OCI-LY7 (cell line): ENCODE data around the gene TEK. TPM values are rescaled to one million over a fixed set of nuclear protein-coding genes. Genes with fewer than 3 reads are reported as not detected.

ENCODE experiments used
- BruUV-seq: library from RNA; stranded (reverse); fragments of 400-500 nt; replicated peaks from 2 replicates; lab custom pipeline; 2021; lab: Mats Ljungman, UMichigan
- CTCF ChIA-PET: fragments of 300-600 bp; sonication (Branson Sonifier 250); formaldehyde crosslinking; loops from one replicate; lab custom pipeline; 2022; ENCODE audit warnings: antibody characterized with exemption; ENCODE audit not compliant: unreplicated experiment; lab: Charles Lee
- POLR2A ChIA-PET: fragments of 300-600 bp; sonication (Branson Sonifier 250); formaldehyde crosslinking; loops from one replicate; lab custom pipeline; 2022; ENCODE audit warnings: antibody characterized with exemption; lab: Charles Lee
- DNase-seq: peaks from one replicate; pipeline ENCODE4 v3.0.0-alpha.2; 2015; ENCODE audit warnings: low spot score
- H2AFZ ChIP-seq: fragments of 200-600 bp; sonication (generic), shearing (Covaris generic); 2 replicates; pipeline ENCODE4 v1.6.1; 2014; ENCODE audit warnings: mild to moderate bottlenecking, antibody characterized with exemption, low read length, moderate library complexity
- H3K27ac ChIP-seq: fragments of 200-600 bp; sonication (generic); 2 replicates; pipeline ENCODE4 v1.5.1; 2014; ENCODE audit warnings: mixed run types, low read depth, mild to moderate bottlenecking, moderate library complexity, low read length, inconsistent platforms; ENCODE audit not compliant: poor library complexity, severe bottlenecking
- H3K36me3 ChIP-seq: fragments of 200-600 bp; sonication (generic); 2 replicates; pipeline ENCODE4 v1.6.1; 2014; ENCODE audit warnings: mild to moderate bottlenecking, antibody characterized with exemption, low read length, moderate library complexity, mixed read lengths; ENCODE audit not compliant: insufficient read depth
- H3K4me1 ChIP-seq: fragments of 200-600 bp; sonication (generic); 2 replicates; pipeline ENCODE4 v1.5.1; 2014; ENCODE audit warnings: mild to moderate bottlenecking, low read length; ENCODE audit not compliant: insufficient read depth, poor library complexity, severe bottlenecking
- H3K4me2 ChIP-seq: fragments of 200-600 bp; sonication (generic); 2 replicates; pipeline ENCODE4 v1.6.1; 2014; ENCODE audit warnings: mild to moderate bottlenecking, low read length
- H3K4me3 ChIP-seq: fragments of 200-600 bp; sonication (generic); 2 replicates; pipeline ENCODE4 v1.5.1; 2014; ENCODE audit warnings: mild to moderate bottlenecking, low read depth, low read length; ENCODE audit not compliant: poor library complexity, severe bottlenecking
- H3K79me2 ChIP-seq: fragments of 200-600 bp; sonication (generic); 2 replicates; pipeline ENCODE4 v1.6.1; 2016; ENCODE audit warnings: low read depth, mild to moderate bottlenecking, low read length, moderate library complexity, mixed read lengths; ENCODE audit not compliant: insufficient read depth
- H3K9me2 ChIP-seq: fragments of 200-600 bp; sonication (generic); 2 replicates; pipeline ENCODE4 v1.6.1; 2016; ENCODE audit warnings: mild to moderate bottlenecking, low read length, mixed read lengths; ENCODE audit not compliant: insufficient read depth
- H3K9me3 ChIP-seq: fragments of 200-600 bp; sonication (generic); 2 replicates; pipeline ENCODE4 v1.6.1; 2014; ENCODE audit warnings: mild to moderate bottlenecking, mixed run types, low read length, mixed read lengths
- H4K20me1 ChIP-seq: fragments of 200-600 bp; sonication (generic); 2 replicates; pipeline ENCODE4 v1.6.1; 2014; ENCODE audit warnings: mild to moderate bottlenecking, antibody characterized with exemption, low read length, moderate library complexity, mixed read lengths; ENCODE audit not compliant: insufficient read depth
- EZH2phosphoT487 ChIP-seq: fragments of 200-600 bp; sonication (generic); IDR thresholded peaks from 2 replicates; pipeline ENCODE4 v1.6.1; 2018; ENCODE audit warnings: low read depth, borderline replicate concordance, mild to moderate bottlenecking, mixed run types, antibody characterized with exemption, low read length, moderate library complexity, mixed read lengths
- intact Hi-C: fragments of 100-400 bp; cut with micrococcal nuclease; formaldehyde crosslinking; loops from one replicate; pipeline ENCODE4 v1.10.0; 2022; ENCODE audit not compliant: unreplicated experiment
- total RNA-seq, 2 experiments: library from RNA; depleted of rRNA in 1 of 2; stranded (reverse); fragments of >200 nt in 1 of 2; shearing (Covaris generic) in 1 of 2; gene quantifications; 2 replicates each; pipeline ENCODE4 v1.2.3, GENCODE V29; 2014 to 2022
- TF ChIP-seq, protein P1 (sequence below): fragments of 200-600 bp; sonication (generic); conservative IDR thresholded peaks from 2 replicates; pipeline ENCODE4 v1.5.1; 2014; ENCODE audit warnings: mild to moderate bottlenecking, antibody characterized with exemption, low read length, moderate library complexity, mixed read lengths

TEK gene
- total RNA-seq, 2 experiments from 2014 or later: not detected

DNA sequence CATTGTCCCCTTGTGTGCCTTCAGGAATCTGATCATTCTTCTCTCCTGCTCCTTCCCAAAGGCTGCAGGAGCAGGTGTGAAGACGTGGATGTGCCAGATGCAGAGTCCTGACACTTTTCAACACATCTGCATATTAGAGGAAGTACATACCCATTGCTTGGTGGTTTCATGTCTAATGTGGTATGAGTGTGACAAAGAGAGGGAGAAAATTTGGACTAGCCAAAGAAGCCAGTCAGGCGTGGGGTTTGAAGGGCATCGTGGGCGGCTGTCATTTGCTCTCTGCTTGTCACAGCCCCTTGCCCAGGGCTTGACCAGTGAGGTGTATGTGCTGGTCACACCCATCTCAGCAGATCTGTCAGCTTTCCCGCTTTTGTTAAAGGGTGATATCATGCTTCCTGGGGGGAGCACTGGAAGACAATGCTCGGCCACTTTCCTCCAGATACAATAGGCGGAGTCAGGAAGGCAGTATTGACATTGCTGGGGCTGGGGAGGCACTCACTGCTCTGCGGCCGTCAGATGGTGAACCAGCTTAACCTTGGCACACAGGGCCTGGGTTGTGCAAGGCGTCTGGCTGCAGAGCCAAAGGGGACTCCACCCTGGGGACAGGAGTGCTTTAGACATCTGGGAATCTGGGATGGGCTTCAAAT, 8.6 kb downstream of the TEK start:
- BruUV-seq: no TSS peak
- intact Hi-C loops: no loop called here

DNA sequence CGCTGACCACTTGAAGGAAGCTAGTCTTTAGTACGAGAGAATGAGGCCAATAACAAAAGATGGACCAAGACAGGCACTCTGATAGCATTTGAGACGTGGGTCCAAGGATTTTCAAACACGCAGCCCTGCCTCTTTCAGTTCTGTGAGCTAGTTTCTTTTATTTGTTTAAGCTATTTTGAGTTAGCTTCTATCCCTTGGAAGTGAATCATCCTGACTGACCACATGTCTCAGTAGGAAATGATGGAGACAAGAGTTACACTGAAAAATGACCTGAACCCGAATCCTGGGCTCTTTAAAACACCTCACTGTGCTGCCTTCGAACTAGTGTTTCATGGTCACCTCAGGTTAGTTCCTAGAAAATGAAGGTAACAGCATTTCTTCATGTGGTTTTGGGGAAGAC, 9.9 kb downstream of the TEK start:
- no peak overlapping the region for H3K27ac ChIP-seq
- no peak overlapping the region for H3K4me2 ChIP-seq
- H3K9me3 ChIP-seq: no peaks in the 10 kb centered on the region
- no peak for DNase-seq
- intact Hi-C loops: no loop called here
- H3K4me1 ChIP-seq: no peaks in the 10 kb centered on the region
- no peaks in the 10 kb centered on the region for H3K36me3 ChIP-seq
- CTCF ChIA-PET: no interaction called here
- no peak overlapping the region for H3K4me3 ChIP-seq
- H3K9me2 ChIP-seq: no peaks in the 10 kb centered on the region
- POLR2A ChIA-PET: no interaction called here
- TF ChIP-seq, protein P1, sequence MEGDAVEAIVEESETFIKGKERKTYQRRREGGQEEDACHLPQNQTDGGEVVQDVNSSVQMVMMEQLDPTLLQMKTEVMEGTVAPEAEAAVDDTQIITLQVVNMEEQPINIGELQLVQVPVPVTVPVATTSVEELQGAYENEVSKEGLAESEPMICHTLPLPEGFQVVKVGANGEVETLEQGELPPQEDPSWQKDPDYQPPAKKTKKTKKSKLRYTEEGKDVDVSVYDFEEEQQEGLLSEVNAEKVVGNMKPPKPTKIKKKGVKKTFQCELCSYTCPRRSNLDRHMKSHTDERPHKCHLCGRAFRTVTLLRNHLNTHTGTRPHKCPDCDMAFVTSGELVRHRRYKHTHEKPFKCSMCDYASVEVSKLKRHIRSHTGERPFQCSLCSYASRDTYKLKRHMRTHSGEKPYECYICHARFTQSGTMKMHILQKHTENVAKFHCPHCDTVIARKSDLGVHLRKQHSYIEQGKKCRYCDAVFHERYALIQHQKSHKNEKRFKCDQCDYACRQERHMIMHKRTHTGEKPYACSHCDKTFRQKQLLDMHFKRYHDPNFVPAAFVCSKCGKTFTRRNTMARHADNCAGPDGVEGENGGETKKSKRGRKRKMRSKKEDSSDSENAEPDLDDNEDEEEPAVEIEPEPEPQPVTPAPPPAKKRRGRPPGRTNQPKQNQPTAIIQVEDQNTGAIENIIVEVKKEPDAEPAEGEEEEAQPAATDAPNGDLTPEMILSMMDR: no peak
- no peak for TF ChIP-seq EZH2phosphoT487
- no peaks in the 10 kb centered on the region for H4K20me1 ChIP-seq
- no peak overlapping the region for H2AFZ ChIP-seq
- no TSS peak for BruUV-seq
- H3K79me2 ChIP-seq: no peaks in the 10 kb centered on the region

More for the DNA sequence above, 8.6 kb downstream of the TEK start:
- no peaks in the 10 kb centered on the region for H4K20me1 ChIP-seq
- no peak overlapping the region for H3K4me3 ChIP-seq
- ChIA-PET CTCF (no interaction called here), POLR2A (no interaction called here)
- H3K79me2 ChIP-seq: no peaks in the 10 kb centered on the region
- no peak overlapping the region for H3K27ac ChIP-seq
- H3K36me3 ChIP-seq: no peaks in the 10 kb centered on the region
- H3K4me2 ChIP-seq: no peak overlapping the region
- no peaks in the 10 kb centered on the region for H3K9me2 ChIP-seq
- no peaks in the 10 kb centered on the region for H3K9me3 ChIP-seq
- DNase-seq: no peak
- no peak for TF ChIP-seq EZH2phosphoT487
- TF ChIP-seq, protein P1: no peak
- no peak overlapping the region for H2AFZ ChIP-seq
- no peaks in the 10 kb centered on the region for H3K4me1 ChIP-seq

DNA sequence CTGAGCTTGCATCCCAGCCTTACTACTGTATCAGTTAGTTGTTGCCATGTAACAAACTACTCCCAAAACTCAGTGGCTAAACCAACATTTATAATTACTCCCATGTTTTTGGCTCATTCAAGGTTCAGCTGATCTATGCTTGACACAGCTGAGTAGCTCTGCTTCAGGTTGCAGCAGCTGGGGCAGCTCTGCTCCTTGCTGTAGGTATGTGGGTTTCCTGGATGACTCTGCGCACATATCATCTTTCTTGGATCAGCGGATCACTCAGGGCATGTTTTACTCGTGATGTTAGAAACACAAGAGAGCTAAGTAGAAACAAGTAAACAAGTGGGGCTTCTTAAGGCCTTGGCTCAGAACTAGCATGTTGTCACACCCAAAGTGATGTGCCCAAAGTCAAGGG, 15.1 kb downstream of the TEK start:
- no peaks in the 10 kb centered on the region for H3K4me1 ChIP-seq
- H4K20me1 ChIP-seq: no peaks in the 10 kb centered on the region
- H3K9me2 ChIP-seq: no peaks in the 10 kb centered on the region
- DNase-seq: no peak
- no peak for TF ChIP-seq EZH2phosphoT487
- TF ChIP-seq, protein P1: no peak
- no peaks in the 10 kb centered on the region for H3K79me2 ChIP-seq
- no TSS peak for BruUV-seq
- H3K9me3 ChIP-seq: no peaks in the 10 kb centered on the region
- ChIA-PET CTCF (no interaction called here), POLR2A (no interaction called here)
- H3K27ac ChIP-seq: no peak overlapping the region
- no peak overlapping the region for H2AFZ ChIP-seq
- H3K4me3 ChIP-seq: no peak overlapping the region
- H3K4me2 ChIP-seq: no peak overlapping the region
- no peaks in the 10 kb centered on the region for H3K36me3 ChIP-seq
- intact Hi-C loops: no loop called here
